ENCODE results near the gene TALDO1.
"Not testable (repeated sequence)": the region's sequence is repeated elsewhere in the genome, so short reads cannot be mapped to it uniquely, and the experiment has no call there.

The TALDO1 gene

DNA sequence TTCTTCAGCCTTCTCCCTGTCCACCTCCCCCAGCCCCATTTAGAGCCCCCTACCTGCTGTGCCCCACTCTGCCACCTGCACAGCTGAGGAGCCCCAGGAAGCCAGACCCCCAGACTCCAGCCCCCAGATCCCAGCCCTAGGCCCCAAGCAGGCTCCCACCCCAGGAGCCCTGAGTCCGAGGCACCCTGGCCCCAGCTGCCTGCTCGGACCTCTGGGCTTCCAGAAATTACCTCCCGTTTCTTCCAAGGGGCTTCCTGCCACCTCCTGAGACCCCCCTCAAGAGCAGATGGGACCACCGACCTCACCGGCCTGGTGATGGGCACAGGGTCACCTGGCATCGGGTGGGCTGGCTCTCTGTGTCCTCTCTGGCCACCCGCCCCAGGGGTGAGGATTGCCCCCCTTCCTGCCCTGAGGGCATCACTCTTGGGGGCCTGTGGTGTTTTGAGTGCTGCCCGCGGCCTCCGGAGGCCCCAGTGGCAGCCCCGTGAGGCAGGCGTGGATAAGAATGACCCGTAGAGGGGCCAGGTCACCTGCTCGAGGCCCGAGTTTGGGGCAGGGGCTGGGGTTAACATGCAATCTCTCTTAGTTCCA is 18.3 kb upstream of the TALDO1 start:
- in situ Hi-C loops (cut with HindIII; ENCODE audit: low pct_unique_long_range_greater_than_20kb, low sequenced_read_pairs) = no loop called here
- 0 out of 2 replicates have a peak, but pooled peaks have one; percentile 14 for TF ChIP-seq JUND (IDR thresholded peaks at IDR 0.05; ENCODE audit: low read depth)
- no peak for DNase-seq (ENCODE audit: low read depth in 1 of 2, low spot score in 1 of 2)

DNA sequence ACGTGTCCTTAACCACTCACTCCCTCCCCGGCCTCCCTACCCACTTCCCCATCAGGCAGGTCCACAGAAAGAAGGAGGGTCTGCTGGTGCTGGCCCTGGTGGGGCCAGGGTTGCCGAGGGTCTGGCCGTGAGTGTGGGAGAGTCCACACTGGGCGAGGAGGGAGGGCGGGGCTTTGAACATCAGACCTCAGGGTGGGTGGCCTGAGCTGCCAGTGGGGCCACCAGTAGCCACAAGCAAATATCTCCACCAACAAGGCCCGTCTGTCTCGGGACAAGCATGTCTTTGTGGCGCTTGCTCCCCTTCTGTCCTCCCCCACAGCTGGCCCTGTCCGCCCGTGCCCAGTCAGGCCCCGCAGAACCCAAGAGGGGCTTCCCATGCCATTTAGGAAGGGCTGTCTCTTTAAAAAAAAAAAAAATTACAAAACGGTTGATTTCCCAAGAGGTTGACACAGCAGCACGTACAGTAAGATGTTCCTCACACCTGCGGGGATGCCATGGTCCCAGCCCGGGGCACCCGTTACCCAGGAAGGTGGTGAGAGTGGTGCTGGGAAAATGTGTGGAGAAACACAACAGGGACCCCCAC is 17.7 kb upstream of the TALDO1 start:
- 0 out of 2 replicates have a peak, but pooled peaks have one; percentile 2 for TF ChIP-seq JUND (IDR thresholded peaks at IDR 0.05; ENCODE audit: low read depth)
- DNase-seq (ENCODE audit: low read depth in 1 of 2, low spot score in 1 of 2) = no peak
- in situ Hi-C loops (cut with HindIII; ENCODE audit: low pct_unique_long_range_greater_than_20kb, low sequenced_read_pairs) = no loop called here

GRCh38 chr11:733072-733471 is 14.2 kb upstream of the TALDO1 start:
- no peak for DNase-seq (ENCODE audit: low read depth in 1 of 2, low spot score in 1 of 2)
- in situ Hi-C loops (cut with HindIII; ENCODE audit: low pct_unique_long_range_greater_than_20kb, low sequenced_read_pairs) = no loop called here
- TF ChIP-seq JUND (IDR thresholded peaks at IDR 0.05; ENCODE audit: low read depth) = no peak

GRCh38 chr11:734541-734940 is 12.7 kb upstream of the TALDO1 start:
- DNase-seq (ENCODE audit: low read depth in 1 of 2, low spot score in 1 of 2); in situ Hi-C loops (cut with HindIII; ENCODE audit: low pct_unique_long_range_greater_than_20kb, low sequenced_read_pairs): not testable (repeated sequence)

- in situ Hi-C loops (cut with HindIII; ENCODE audit: low pct_unique_long_range_greater_than_20kb, low sequenced_read_pairs) = no loop called here
- no peak for DNase-seq (ENCODE audit: low read depth in 1 of 2, low spot score in 1 of 2)
- TF ChIP-seq JUND (IDR thresholded peaks at IDR 0.05; ENCODE audit: low read depth) = no peak
Observed at GRCh38 chr11:737366-737765, 9.9 kb upstream of the TALDO1 start.

DNA sequence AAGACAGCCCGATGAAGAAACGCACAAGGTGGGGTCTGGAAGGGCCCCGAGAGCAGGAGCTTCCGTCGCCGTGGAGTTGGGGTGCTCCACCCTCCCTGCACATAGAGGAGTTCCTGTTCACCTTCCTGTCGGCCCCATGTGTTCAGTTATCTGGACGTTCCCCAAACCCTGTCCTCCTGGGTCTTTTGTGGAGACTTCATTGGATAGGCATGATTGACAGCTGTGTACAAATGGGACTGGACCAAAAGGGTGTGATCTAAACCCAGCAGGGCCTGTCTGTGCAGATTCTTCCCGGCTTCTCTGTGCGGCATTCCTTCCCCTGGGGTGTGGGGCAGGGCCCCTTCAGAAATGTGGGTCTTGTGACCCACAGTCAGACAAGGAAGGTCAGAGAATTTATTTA is 9.4 kb upstream of the TALDO1 start:
- DNase-seq (ENCODE audit: low read depth in 1 of 2, low spot score in 1 of 2) = peak in 1 of 2 experiments; percentile 84
- in situ Hi-C loops (cut with HindIII; ENCODE audit: low pct_unique_long_range_greater_than_20kb, low sequenced_read_pairs) = not testable (repeated sequence)

- DNase-seq (ENCODE audit: low read depth in 1 of 2, low spot score in 1 of 2) = no peak
- in situ Hi-C loops (cut with HindIII; ENCODE audit: low pct_unique_long_range_greater_than_20kb, low sequenced_read_pairs) = no loop called here
- TF ChIP-seq JUND (IDR thresholded peaks at IDR 0.05; ENCODE audit: low read depth) = no peak
Observed at GRCh38 chr11:742156-742546, 5.1 kb upstream of the TALDO1 start.

GRCh38 chr11:742571-743201 is 4.6 kb upstream of the TALDO1 start:
- TF ChIP-seq JUND (IDR thresholded peaks at IDR 0.05; ENCODE audit: low read depth) = no peak
- in situ Hi-C loops (cut with HindIII; ENCODE audit: low pct_unique_long_range_greater_than_20kb, low sequenced_read_pairs) = no loop called here

GRCh38 chr11:745428-745827 is 1.8 kb upstream of the TALDO1 start:
- in situ Hi-C loops (cut with HindIII; ENCODE audit: low pct_unique_long_range_greater_than_20kb, low sequenced_read_pairs) = no loop called here
- no peak for DNase-seq (ENCODE audit: low read depth in 1 of 2, low spot score in 1 of 2)
- no peak for TF ChIP-seq JUND (IDR thresholded peaks at IDR 0.05; ENCODE audit: low read depth)

More at GRCh38 chr11:742571-743201, 4.6 kb upstream of the TALDO1 start:
- DNase-seq (ENCODE audit: low read depth in 1 of 2, low spot score in 1 of 2) = no peak

- in situ Hi-C loops (cut with HindIII; ENCODE audit: low pct_unique_long_range_greater_than_20kb, low sequenced_read_pairs) = no loop called here
- TF ChIP-seq JUND (IDR thresholded peaks at IDR 0.05; ENCODE audit: low read depth) = no peak
- peak in 1 of 2 experiments; percentile 41 for DNase-seq (ENCODE audit: low read depth in 1 of 2, low spot score in 1 of 2)
Observed at GRCh38 chr11:746289-747157, 741 bp upstream of the TALDO1 start.

DNA sequence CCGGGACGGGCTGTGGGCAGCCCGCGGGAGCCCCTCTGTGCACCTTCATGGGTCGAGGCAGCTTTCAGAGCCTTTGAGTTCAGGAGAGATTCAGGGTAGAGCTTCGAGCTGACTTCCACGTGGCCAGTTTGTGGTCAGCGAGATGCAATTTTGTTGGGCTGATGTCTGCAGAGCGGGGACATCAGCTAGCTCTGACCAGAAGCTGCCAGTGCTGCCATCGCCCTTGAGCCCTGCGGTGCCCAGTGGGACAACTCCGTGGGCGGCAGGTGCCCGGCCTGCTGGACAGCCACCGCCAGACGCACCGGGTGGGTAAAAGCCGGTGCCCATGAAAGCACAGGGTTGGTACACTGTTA is 719 bp downstream of the TALDO1 start:
- DNase-seq (ENCODE audit: low read depth in 1 of 2, low spot score in 1 of 2) = no peak
- no peak for TF ChIP-seq JUND (IDR thresholded peaks at IDR 0.05; ENCODE audit: low read depth)
- in situ Hi-C loops (cut with HindIII; ENCODE audit: low pct_unique_long_range_greater_than_20kb, low sequenced_read_pairs) = no loop called here

DNA sequence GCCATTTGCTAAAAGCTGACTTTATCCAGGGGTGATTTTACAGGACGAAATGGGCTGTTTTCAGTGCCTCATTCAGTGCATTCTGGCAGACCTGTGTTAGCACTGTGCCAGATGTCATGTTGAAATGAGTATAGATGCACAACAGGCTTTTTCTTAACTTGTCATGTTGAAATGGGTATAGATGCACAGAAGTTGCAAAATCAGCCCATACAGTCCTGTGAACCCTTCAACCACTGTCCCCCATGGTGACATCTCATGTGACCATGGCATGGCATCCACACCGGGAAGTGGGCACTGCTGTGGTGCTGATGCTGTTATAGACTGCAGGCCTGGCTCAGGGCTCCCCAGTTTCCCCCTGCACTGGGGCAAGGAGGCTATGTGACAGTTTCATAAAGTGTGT is 2.5 kb downstream of the TALDO1 start:
- DNase-seq (ENCODE audit: low read depth in 1 of 2, low spot score in 1 of 2) = no peak
- no peak for TF ChIP-seq JUND (IDR thresholded peaks at IDR 0.05; ENCODE audit: low read depth)
- in situ Hi-C loops (cut with HindIII; ENCODE audit: low pct_unique_long_range_greater_than_20kb, low sequenced_read_pairs) = no loop called here

GRCh38 chr11:760236-760635 is 13.0 kb downstream of the TALDO1 start:
- in situ Hi-C loops (cut with HindIII; ENCODE audit: low pct_unique_long_range_greater_than_20kb, low sequenced_read_pairs) = no loop called here

More at GRCh38 chr11:760236-760635, 13.0 kb downstream of the TALDO1 start:
- DNase-seq (ENCODE audit: low read depth in 1 of 2, low spot score in 1 of 2) = no peak
- TF ChIP-seq JUND (IDR thresholded peaks at IDR 0.05; ENCODE audit: low read depth) = no peak

Measured in T47D (cell line).